8988T (cell line): Measurements from ENCODE around the gene STK39.

Experiments used
- DNase-seq: peaks from one replicate; pipeline ENCODE4 v3.0.0; 2011

STK39 gene

DNA sequence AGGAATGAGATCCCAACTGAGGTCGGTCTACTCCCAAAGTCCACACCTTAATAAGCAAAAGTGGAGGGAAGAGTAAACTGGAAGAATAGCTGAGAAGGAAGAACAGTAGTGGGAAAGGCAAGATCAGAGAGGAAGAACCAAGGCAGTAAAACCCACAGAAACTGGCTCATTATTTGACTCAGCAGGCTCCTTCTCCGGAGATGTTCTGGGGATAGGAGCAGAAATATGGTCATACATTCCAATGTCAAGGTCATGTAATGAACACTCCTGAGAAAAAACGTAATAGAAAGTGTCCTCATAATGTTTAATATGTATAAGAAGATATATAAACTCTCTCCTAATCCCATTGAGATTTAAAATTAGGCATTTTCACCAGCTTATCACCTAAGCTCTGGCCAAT is 39.5 kb downstream of the STK39 start:
- DNase-seq, result no peak

DNA sequence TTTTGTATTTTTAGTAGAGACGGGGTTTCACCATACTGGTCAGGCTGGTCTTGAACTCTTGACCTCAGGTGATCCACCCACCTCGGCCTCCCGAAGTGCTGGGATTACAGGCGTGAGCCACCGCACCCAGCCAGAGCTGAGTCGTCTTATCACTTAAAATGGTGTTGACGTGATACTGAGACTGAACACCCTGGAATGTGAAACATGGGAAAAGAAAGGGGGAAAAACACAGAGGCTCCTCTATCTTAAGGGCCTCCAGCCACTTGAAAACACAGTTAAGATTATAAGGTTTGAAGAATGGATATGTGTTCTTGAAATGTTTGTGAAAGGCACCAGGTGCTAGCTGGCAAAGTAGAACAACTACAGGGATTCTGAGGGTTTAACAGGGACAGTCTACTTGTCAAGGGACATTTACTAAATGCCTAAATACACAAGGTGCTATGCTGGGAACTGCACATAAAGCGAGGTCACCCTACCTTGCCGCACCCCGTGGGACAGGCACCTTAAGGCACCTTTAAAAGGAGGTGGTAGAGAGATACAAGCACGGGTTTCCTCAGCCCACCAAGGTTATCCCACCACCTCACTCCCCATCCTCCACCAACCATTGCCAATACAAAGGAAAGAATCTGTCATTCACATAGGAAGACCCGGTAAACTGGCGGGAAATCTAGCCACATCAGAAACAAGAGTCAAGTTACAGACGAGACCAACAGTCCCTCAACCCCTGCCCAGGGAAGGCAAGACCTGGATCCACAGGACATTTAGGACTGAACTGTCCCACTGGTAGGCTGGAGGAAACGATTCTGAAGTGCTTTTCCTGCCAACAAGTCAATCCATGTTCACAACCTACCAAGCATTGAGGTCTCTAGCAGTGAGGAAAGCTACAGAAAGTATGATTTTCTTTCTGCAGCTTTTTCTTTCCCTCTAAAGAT is 43.4 kb downstream of the STK39 start:
- DNase-seq, result no peak

- no peak for DNase-seq
Observed at GRCh38 chr2:168201584-168202116, 45.7 kb downstream of the STK39 start.

GRCh38 chr2:168200930-168201583 is 46.3 kb downstream of the STK39 start:
- DNase-seq, result no peak

DNA sequence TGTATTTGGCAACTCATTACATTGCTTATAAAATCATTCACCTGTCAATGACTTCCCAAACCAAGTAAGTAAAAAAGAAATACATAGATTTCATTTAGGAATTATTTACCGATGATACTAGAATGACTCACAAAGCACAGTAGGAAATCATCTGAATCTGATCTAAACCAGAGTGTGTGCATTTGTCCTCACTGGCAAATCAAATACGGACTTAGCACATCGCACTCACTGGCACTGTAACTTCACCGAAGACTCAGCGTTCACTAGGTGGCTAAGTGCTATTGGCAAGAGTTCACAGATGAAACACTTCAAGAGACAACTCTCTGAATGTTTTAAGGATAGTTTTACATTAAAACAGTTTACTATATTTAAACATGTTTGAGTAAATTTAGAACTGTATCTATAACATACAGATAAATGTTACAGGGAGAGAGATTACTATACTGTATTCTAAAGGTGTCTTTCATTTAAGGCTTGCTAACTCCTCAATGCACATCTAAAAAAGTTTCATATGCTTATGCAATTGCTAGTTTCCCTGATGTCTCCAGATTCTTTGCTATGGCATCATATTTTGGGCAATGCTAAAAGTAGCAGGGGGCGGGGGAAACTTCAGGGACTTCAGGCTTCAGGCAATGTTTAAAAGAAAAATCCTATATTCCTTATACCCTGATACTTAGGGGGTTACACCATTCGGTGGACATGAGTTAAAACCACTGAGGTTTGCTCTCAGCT is 48.8 kb downstream of the STK39 start:
- no peak for DNase-seq

DNA sequence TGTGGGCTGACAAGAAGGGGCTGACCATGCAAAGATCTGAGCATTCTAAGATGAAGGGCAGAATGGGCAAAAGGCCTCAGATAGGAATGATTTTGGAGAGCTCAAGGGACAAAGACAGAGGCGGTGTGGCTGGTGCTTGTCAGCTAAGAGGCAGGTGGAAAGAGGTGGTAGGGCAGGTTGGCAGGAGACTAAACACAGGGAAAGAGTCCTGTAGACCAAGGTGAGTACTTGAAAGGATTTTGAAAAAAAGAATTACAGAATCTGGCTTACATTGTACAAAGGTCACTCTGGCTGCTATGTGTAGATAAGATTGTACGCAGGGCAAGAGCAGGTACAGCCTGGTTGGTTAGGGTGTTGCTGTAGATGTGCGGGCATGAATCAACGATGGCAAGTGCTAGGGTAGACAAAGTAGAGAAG is 50.6 kb downstream of the STK39 start:
- no peak for DNase-seq

DNA sequence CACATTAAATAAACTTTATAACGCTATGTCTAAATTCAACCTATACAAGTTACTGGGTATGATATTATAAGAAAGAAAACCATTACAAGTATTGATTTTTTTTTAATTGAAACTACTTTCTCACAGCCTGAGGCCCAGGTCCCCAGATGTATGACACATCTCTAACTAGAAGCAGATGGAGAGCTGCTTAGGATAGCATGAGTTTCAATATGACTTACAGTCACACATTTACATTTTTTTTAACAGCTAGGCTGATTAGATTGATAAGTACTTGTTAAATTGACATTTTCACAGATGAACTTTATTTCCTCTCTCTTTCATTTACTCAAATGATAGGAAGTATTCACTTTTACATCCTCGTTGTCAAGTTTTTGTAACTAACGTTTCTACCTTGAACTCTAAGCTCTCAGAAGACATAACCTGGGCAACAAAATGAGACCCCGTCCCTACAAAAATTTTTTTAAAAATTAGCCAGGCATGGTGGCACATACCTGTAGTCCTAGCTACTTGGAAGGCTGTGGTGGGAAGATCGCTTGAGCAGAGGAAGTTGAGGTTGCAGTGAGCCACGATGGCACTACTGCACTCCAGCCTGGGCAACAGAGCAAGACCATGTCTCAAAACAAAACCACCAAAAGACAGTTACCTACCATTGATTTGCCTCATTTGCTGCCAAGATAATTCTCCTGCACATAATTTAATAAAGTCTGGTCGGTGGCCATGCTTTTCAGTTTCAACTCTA is 52.4 kb downstream of the STK39 start:
- no peak for DNase-seq

DNA sequence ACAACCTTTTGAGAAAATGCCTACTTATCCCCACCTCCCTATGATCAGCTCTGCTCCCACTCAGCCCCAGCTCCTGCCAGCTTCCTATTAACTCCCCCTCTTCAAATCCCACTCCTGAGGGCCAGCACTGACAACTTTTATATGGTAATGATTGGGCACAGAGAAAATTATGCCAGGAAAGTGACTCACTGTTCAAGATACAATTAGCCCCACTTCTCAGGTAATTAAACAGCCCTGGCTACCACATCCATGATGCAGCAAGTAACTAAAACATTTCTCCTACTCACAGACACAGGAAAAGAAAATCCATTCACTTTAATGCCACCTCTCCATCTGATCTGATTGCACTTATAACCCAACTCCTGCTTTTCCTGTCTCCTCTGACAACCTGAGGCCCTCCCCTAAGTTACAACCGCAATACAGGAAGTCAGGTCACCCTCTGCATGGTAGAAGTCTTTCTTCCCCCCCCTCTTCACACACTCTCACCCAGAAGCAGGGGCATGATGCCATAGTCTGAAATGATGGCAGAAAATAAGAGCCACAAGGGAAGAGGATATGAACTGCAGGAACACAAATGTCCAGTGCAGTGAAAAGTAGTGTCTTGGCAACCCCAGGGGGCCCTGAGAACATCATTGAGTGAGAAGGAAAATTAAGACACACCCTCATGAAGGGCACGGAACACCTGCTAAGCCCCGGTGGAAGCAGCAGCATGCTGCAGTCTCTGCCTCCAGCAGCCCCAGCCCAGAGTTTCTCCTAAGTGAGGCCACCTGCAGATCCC is 54.4 kb downstream of the STK39 start:
- no peak for DNase-seq

DNA sequence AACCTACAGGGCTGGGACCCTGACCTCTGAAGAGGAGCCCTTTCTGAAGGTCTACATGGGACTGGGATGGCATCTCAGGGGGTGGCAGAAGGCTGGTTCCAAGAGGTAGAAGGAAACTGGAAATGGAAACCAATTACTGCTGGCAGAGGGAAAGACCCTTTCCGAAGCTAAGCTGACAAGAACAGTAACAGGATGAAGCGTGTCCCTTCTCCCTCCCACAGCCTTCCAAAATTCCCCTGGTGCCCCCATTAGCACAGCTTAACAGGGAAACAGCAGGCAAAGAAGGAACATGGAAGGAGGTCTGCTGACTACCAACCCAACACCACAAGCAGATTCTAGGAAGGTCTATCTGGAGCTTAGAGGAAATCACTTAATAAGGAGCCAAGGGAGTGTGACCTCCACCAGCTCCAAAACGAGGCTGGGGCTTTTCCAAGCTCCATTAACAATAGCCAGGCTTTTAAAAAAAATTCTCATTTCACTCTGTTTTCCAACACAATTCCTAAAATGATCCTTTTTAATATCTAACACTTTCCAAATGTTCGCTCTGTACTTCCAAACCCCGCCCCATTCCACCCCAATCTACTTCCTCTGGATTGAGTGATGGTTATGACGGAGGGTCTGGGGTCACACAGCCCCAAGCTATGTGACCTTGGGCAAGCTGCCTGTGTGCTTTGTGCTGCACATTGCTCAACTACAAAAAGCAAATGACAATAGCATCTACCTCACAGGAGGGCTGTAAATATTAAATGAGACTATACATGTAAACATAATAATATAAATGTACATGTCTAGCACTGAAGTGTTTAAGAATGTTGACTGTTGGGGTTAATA is 55.2 kb downstream of the STK39 start:
- no peak for DNase-seq

- DNase-seq, result no peak
Observed at GRCh38 chr2:168190590-168191336, 56.6 kb downstream of the STK39 start.

- peak; percentile 43 for DNase-seq
Observed at GRCh38 chr2:168189835-168190569, 57.4 kb downstream of the STK39 start.

GRCh38 chr2:168188002-168188401 is 59.4 kb downstream of the STK39 start:
- no peak for DNase-seq

- DNase-seq, result no peak
Observed at GRCh38 chr2:168186452-168186851, 60.9 kb downstream of the STK39 start.

- no peak for DNase-seq
Observed at GRCh38 chr2:168185583-168186274, 61.7 kb downstream of the STK39 start.

DNA sequence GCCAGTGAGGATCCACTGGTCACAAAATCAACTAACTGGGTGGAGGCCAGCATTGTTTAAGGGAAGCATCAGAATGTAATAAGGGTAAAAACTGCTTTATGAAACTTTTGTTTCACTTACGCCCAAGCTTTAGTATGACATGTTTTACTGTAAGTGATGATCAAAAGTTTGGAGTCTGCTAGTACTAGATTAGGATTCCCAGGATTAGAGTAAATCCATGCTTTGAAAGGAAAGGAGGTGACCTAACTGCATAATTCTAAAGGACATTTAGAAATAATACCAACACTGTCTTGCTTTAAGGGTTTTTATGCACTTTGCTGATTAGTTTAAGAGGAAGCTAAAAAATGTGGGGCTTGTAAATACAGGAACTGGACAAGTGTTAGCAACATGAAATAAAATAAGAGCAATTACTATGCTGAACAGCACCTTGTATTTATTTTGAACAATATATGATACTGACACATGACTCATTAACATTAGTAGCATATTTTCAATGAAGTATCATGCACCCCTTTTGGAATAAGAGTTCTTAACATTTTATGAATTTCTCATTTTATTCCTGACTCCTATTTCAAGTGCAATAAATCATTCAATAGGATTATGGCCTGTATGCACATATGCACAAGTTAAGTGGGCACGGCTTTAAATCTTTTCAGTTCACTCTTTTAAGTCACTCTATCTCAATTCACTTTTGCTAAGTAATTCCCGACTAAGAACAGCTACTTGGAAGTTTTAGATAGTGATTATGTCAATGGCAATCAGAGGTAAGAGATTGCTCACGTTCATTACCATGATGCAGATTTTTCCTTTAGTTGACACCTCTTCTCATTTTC is 62.5 kb downstream of the STK39 start:
- no peak for DNase-seq

GRCh38 chr2:168183308-168183997 is 63.9 kb downstream of the STK39 start:
- DNase-seq, result no peak
